Heart left ventricle (tissue), 16 donors: Measurements from ENCODE around the gene EGLN2. TPM values are rescaled to one million over a fixed set of nuclear protein-coding genes. Genes with fewer than 3 reads are reported as not detected.

Experiments used
- ATAC-seq, 4 donors: fragments of 200-7000 bp; cut with Tn5 transposase; one replicate each; pipeline ENCODE4 v1.9.1; 2020 to 2022; ENCODE audit warnings: moderate library complexity in 4 of 4, mild to moderate bottlenecking in 3 of 4, moderate number of reproducible peaks in 1 of 4
- DNase-seq, 5 donors: peaks; one replicate each; pipeline ENCODE4 v3.0.0-alpha.2; 2020
- H3K27ac ChIP-seq, 12 donors: fragments of 200-600 bp; sonication (generic) in 4 of 12; one replicate each; pipeline versions ENCODE4 v1.5.0 to v1.8.0; 2016 to 2022; ENCODE audit warnings: mild to moderate bottlenecking in 2 of 12
- H3K27me3 ChIP-seq, 9 donors: fragments of 200-600 bp; sonication (generic) in 2 of 9; one replicate each; pipeline versions ENCODE4 v1.5.1 to v1.8.0; 2016 to 2022; ENCODE audit warnings: mild to moderate bottlenecking in 3 of 9
- H3K36me3 ChIP-seq, 9 donors: fragments of 200-600 bp; sonication (generic) in 2 of 9; one replicate each; pipeline versions ENCODE4 v1.5.0 to v1.8.0; 2018 to 2022; ENCODE audit warnings: mild to moderate bottlenecking in 2 of 9
- H3K4me1 ChIP-seq, 12 donors: fragments of 200-600 bp; sonication (generic) in 4 of 12; one replicate each; pipeline versions ENCODE4 v1.5.0 to v1.8.0; 2016 to 2022; ENCODE audit warnings: mild to moderate bottlenecking in 3 of 12
- H3K4me3 ChIP-seq, 12 donors: fragments of 200-600 bp; sonication (generic) in 4 of 12; one replicate each; pipeline versions ENCODE4 v1.5.0 to v1.8.0; 2017 to 2022; ENCODE audit warnings: mild to moderate bottlenecking in 9 of 12, moderate library complexity in 4 of 12
- H3K9me3 ChIP-seq, 12 donors: fragments of 200-600 bp; sonication (generic) in 4 of 12; one replicate each; pipeline versions ENCODE4 v1.5.0 to v1.8.0; 2016 to 2022; ENCODE audit warnings: mild to moderate bottlenecking in 1 of 12
- CTCF ChIP-seq, 12 donors: fragments of 200-600 bp; sonication (generic) in 4 of 12; IDR thresholded peaks; one replicate each; pipeline versions ENCODE4 v1.5.0 to v1.8.0; 2018 to 2022; ENCODE audit warnings: antibody characterized with exemption in 12 of 12, mild to moderate bottlenecking in 5 of 12
- POLR2A ChIP-seq, 2 donors: fragments of 450-650 bp; IDR thresholded peaks; one replicate each; pipeline ENCODE4 v1.6.1; 2017; ENCODE audit warnings: antibody characterized with exemption in 2 of 2, mild to moderate bottlenecking in 2 of 2, moderate library complexity in 2 of 2
- WGBS, 4 donors: extraction: QIAGEN DNeasy Blood & Tissue Kit in 2 of 4; methylation state at CpG; one replicate each; pipeline versions ENCODE4 v1.1.5 to v1.1.7; 2013 to 2018; 5-methylcytosine and 5-hydroxymethylcytosine counted together
- intact Hi-C, 10 donors: fragments of 100-400 bp; cut with DNase I; formaldehyde crosslinking; loops; one replicate each; pipeline versions ENCODE4 v1.11.1 to v1.14.2; 2022
- polyA plus RNA-seq, 2 donors: library from polyadenylated mRNA; stranded (reverse); fragments of 200-250 nt; gene quantifications; one replicate each; pipeline ENCODE4 v1.2.3, GENCODE V29; 2013
- total RNA-seq, 9 donors: library from RNA; depleted of rRNA in 2 of 9; stranded (reverse); fragments of >200 nt in 2 of 9; fragmentation: NEBNext Ultra II Directional in 3 of 9; extraction: Animal tissue kit (Norgen Biotek cat#: 25700) in 3 of 9; gene quantifications; one replicate each; pipeline versions ENCODE4 v1.1.0 to v1.2.4, GENCODE V29; 2016 to 2023
- donor health status: ischemic (EF 13 %, LVEDD 7.1; RV severe dilation, severe dysfunction).
- donor health status: healthy with polysubstance abuse.
- donor health status: DM: no; HTN: yes; CAD: no.
- donor health status: DM: no; HTN: no; CAD: no.
- donor health status: ischemic (EF 25% LVEDD 6.9; RV normal size, moderate dysfunction).
- donor health status: ischemic (EF 25% LVEDD 5.7; RV mildly dilated, moderate dysfunction).
- donor health status: healthy.
- donor health status: DM: yes; HTN: yes; CAD: no.
- donor health status: ischemic (EF 35%, LVEDD 5.7; RV mildly dilated, moderate dysfunction).
- donor health status: nonischemic (EF 11% LVEDD 7.7; RV severe dilation, severe dysfunction).
- donor health status: DM: yes; HTN: yes; CAD: no.
- donor health status: PGD.
- donor health status: ischemic (EF 29% LVEDD 5.4; RV normal size, mild dysfunction).
- donor health status: nonischemic (EF 23%, LVEDD 6.1; RV moderate dilation, normal function).

The EGLN2 gene
- total and polyA plus RNA-seq, 11 donors = 38.1 to 91.8 (median 50.5) TPM

- 80 to 87% (median 86%) methylated on average over 10 to 11 of the region's 11 CpGs for WGBS, 4 donors
- intact Hi-C loops = loop anchor here in 1 of 10 donors (5.0 kb wide), 1 partner anchor 61 kb away; no protein-coding TSS in a partner anchor
Measured at GRCh38 chr19:40756502-40757110, 42.4 kb upstream of the EGLN2 start.

GRCh38 chr19:40758491-40758890 is 40.5 kb upstream of the EGLN2 start:
- Histone ChIP-seq H3K4me3 (no peak overlapping the region), H3K27ac (no peak overlapping the region), H3K27me3 (no peaks in the 10 kb centered on the region), H3K4me1 (peaks cover 0 to 47% (median 15%) of the 10 kb centered on the region in 12 donors), H3K9me3 (no peaks in the 10 kb centered on the region), H3K36me3 (peaks cover 2 to 88% (median 78%) of the 10 kb centered on the region in 9 donors)
- intact Hi-C loops = loop anchor here in 1 of 10 donors (5.0 kb wide), 1 partner anchor 59 kb away; no protein-coding TSS in a partner anchor
- 96 to 99% (median 97%) methylated on average over 3 of the region's 3 CpGs for WGBS, 4 donors
- DNase-seq = no peak
- TF ChIP-seq CTCF (IDR thresholded peaks at IDR 0.05) (no peak), POLR2A (IDR thresholded peaks at IDR 0.05) (no peak)
- ATAC-seq = no peak

More at GRCh38 chr19:40756502-40757110, 42.4 kb upstream of the EGLN2 start:
- Histone ChIP-seq H3K4me3 (no peak overlapping the region), H3K4me1 (peaks cover 0 to 65% (median 29%) of the 10 kb centered on the region in 12 donors), H3K27me3 (no peaks in the 10 kb centered on the region), H3K9me3 (no peaks in the 10 kb centered on the region), H3K36me3 (peaks cover 0 to 69% (median 59%) of the 10 kb centered on the region in 9 donors), H3K27ac (no peak overlapping the region)
- ATAC-seq = no peak
- no peak for TF ChIP-seq CTCF (IDR thresholded peaks at IDR 0.05)
- no peak for TF ChIP-seq POLR2A (IDR thresholded peaks at IDR 0.05)
- DNase-seq = no peak

GRCh38 chr19:40759352-40759751 is 39.6 kb upstream of the EGLN2 start:
- no peak for TF ChIP-seq POLR2A (IDR thresholded peaks at IDR 0.05)
- no peak for TF ChIP-seq CTCF (IDR thresholded peaks at IDR 0.05)
- Histone ChIP-seq H3K36me3 (peaks cover 2 to 94% (median 87%) of the 10 kb centered on the region in 9 donors), H3K9me3 (no peaks in the 10 kb centered on the region), H3K4me1 (peaks cover 0 to 39% (median 11%) of the 10 kb centered on the region in 12 donors), H3K4me3 (no peak overlapping the region), H3K27me3 (no peaks in the 10 kb centered on the region), H3K27ac (no peak overlapping the region)
- ATAC-seq (no peak), DNase-seq (no peak)
- intact Hi-C loops = loop anchor here in 1 of 10 donors (5.0 kb wide), 1 partner anchor 58 kb away; no protein-coding TSS in a partner anchor
- 90 to 95% (median 94%) methylated on average over 13 of the region's 13 CpGs for WGBS, 4 donors

- TF ChIP-seq CTCF (IDR thresholded peaks at IDR 0.05) (no peak), POLR2A (IDR thresholded peaks at IDR 0.05) (no peak)
- Histone ChIP-seq H3K9me3 (no peaks in the 10 kb centered on the region), H3K4me3 (no peak overlapping the region), H3K27ac (no peak overlapping the region), H3K27me3 (no peaks in the 10 kb centered on the region), H3K4me1 (peaks cover 0 to 9% (median 0%) of the 10 kb centered on the region in 12 donors), H3K36me3 (peaks cover 2 to 94% (median 88%) of the 10 kb centered on the region in 9 donors)
- intact Hi-C loops = no loop called here
- DNase-seq (no peak), ATAC-seq (no peak)
- WGBS, 4 donors = 92 to 95% (median 94%) methylated on average over 17 of the region's 17 CpGs
Measured at GRCh38 chr19:40762754-40763470, 36.1 kb upstream of the EGLN2 start.
